H9 (cell line): ENCODE measurements around the gene S100A4. TPM values are rescaled to one million over a fixed set of nuclear protein-coding genes. Genes with fewer than 3 reads are reported as not detected.

Source experiments
- DNase-seq: peaks from one replicate; pipeline ENCODE4 v3.0.0-alpha.2; 2017
- H2AFZ ChIP-seq: one replicate; pipeline ENCODE4 v1.6.1; 2013; ENCODE audit warnings: mild to moderate bottlenecking, low read length, control low read depth, moderate library complexity
- H2AK5ac ChIP-seq: 2 replicates; pipeline ENCODE4 v1.6.1; 2013; ENCODE audit warnings: low read length, control low read depth, mixed read lengths; ENCODE audit not compliant: insufficient read length
- H2BK120ac ChIP-seq: one replicate; pipeline ENCODE4 v1.6.1; 2013; ENCODE audit warnings: low read depth, mild to moderate bottlenecking, low read length, control low read depth, inconsistent platforms; ENCODE audit not compliant: poor library complexity, severe bottlenecking
- H2BK12ac ChIP-seq: 2 replicates; pipeline ENCODE4 v1.6.1; 2013; ENCODE audit warnings: low read length, control low read depth, mixed read lengths, low read depth; ENCODE audit not compliant: insufficient read length
- H2BK15ac ChIP-seq: 2 replicates; pipeline ENCODE4 v1.6.1; 2013; ENCODE audit warnings: low read depth, low read length, control low read depth
- H2BK20ac ChIP-seq: one replicate; pipeline ENCODE4 v1.6.1; 2013; ENCODE audit warnings: low read depth, mild to moderate bottlenecking, low read length, control low read depth, inconsistent platforms; ENCODE audit not compliant: poor library complexity, severe bottlenecking
- H2BK5ac ChIP-seq: 2 replicates; pipeline ENCODE4 v1.6.1; 2013; ENCODE audit warnings: low read length, control low read depth, mixed read lengths; ENCODE audit not compliant: insufficient read length
- H3K14ac ChIP-seq: 2 replicates; pipeline ENCODE4 v1.6.1; 2013; ENCODE audit warnings: low read length, control low read depth; ENCODE audit not compliant: insufficient read depth
- H3K18ac ChIP-seq: 2 replicates; pipeline ENCODE4 v1.6.1; 2013; ENCODE audit warnings: low read depth, mild to moderate bottlenecking, mixed read lengths, low read length, control low read depth; ENCODE audit not compliant: insufficient read length
- H3K23ac ChIP-seq: 2 replicates; pipeline ENCODE4 v1.6.1; 2013; ENCODE audit warnings: low read length, control low read depth, mixed read lengths, low read depth; ENCODE audit not compliant: insufficient read length
- H3K23me2 ChIP-seq: 2 replicates; pipeline ENCODE4 v1.6.1; 2013; ENCODE audit warnings: low read depth, mild to moderate bottlenecking, mixed read lengths, low read length, control low read depth; ENCODE audit not compliant: insufficient read length, poor library complexity, severe bottlenecking
- H3K27ac ChIP-seq: 2 replicates; pipeline ENCODE4 v1.5.1; 2013; ENCODE audit warnings: low read length, control low read depth, mixed read lengths, low read depth; ENCODE audit not compliant: insufficient read length
- H3K27me3 ChIP-seq: 2 replicates; pipeline ENCODE4 v1.6.1; 2013; ENCODE audit warnings: low read length, control low read depth, inconsistent platforms; ENCODE audit not compliant: insufficient read depth
- H3K4ac ChIP-seq: 2 replicates; pipeline ENCODE4 v1.6.1; 2013; ENCODE audit warnings: low read depth, mild to moderate bottlenecking, control low read depth, inconsistent platforms, low read length, moderate library complexity
- H3K4me1 ChIP-seq: 2 replicates; pipeline ENCODE4 v1.6.1; 2013; ENCODE audit warnings: low read length, control low read depth, inconsistent platforms; ENCODE audit not compliant: insufficient read depth
- H3K4me2 ChIP-seq: 2 replicates; pipeline ENCODE4 v1.6.1; 2013; ENCODE audit warnings: low read length, control low read depth, mixed read lengths; ENCODE audit not compliant: insufficient read length, insufficient read depth
- H3K56ac ChIP-seq: 2 replicates; pipeline ENCODE4 v1.6.1; 2013; ENCODE audit warnings: low read depth, mild to moderate bottlenecking, mixed read lengths, low read length, control low read depth; ENCODE audit not compliant: insufficient read length
- H3K79me1 ChIP-seq: 2 replicates; pipeline ENCODE4 v1.6.1; 2013; ENCODE audit warnings: low read depth, mild to moderate bottlenecking, moderate library complexity, low read length, control low read depth, inconsistent platforms; ENCODE audit not compliant: insufficient read depth, poor library complexity, severe bottlenecking
- H3K79me2 ChIP-seq: 2 replicates; pipeline ENCODE4 v1.6.1; 2013; ENCODE audit warnings: low read length, control low read depth, inconsistent platforms; ENCODE audit not compliant: insufficient read depth
- H3K9ac ChIP-seq: 2 replicates; pipeline ENCODE4 v1.6.1; 2013; ENCODE audit warnings: low read length, control low read depth, mixed read lengths; ENCODE audit not compliant: insufficient read length; ENCODE audit errors: extremely low read depth
- H3K9me3 ChIP-seq: one replicate; pipeline ENCODE4 v1.6.1; 2013; ENCODE audit warnings: low read depth, low read length, inconsistent platforms; ENCODE audit not compliant: control insufficient read depth
- H3T11ph ChIP-seq: one replicate; pipeline ENCODE4 v1.6.1; 2013; ENCODE audit warnings: mild to moderate bottlenecking, low read length, control low read depth, inconsistent platforms
- H4K20me1 ChIP-seq: one replicate; pipeline ENCODE4 v1.6.1; 2013; ENCODE audit not compliant: control insufficient read depth, insufficient read length, insufficient read depth
- H4K5ac ChIP-seq: 2 replicates; pipeline ENCODE4 v1.6.1; 2013; ENCODE audit warnings: low read depth, mild to moderate bottlenecking, mixed read lengths, low read length, control low read depth; ENCODE audit not compliant: insufficient read length
- H4K8ac ChIP-seq: replicated peaks from 2 replicates; pipeline ENCODE4 v1.6.1; 2013; ENCODE audit warnings: low read length, control low read depth, mixed read lengths, low read depth; ENCODE audit not compliant: insufficient read length
- H4K91ac ChIP-seq: 2 replicates; pipeline ENCODE4 v1.6.1; 2013; ENCODE audit warnings: low read depth, mild to moderate bottlenecking, moderate library complexity, mixed read lengths, low read length, control low read depth; ENCODE audit not compliant: insufficient read length
- H3K27ac Mint-ChIP-seq, 3 experiments: 2 replicates in 2 of 3; 3 replicates in 1 of 3; pipeline ENCODE4 v1.8.0; 2020 to 2021; ENCODE audit warnings: mixed read lengths in 3 of 3, mild to moderate bottlenecking in 1 of 3, moderate library complexity in 1 of 3
- H3K27me3 Mint-ChIP-seq: 2 replicates; pipeline ENCODE4 v1.8.0; 2021; ENCODE audit warnings: low read depth, mild to moderate bottlenecking, moderate library complexity, mixed read lengths
- H3K36me3 Mint-ChIP-seq, 3 experiments: 2 replicates in 2 of 3; 3 replicates in 1 of 3; pipeline ENCODE4 v1.8.0; 2020 to 2021; ENCODE audit warnings: low read depth in 3 of 3, mixed read lengths in 3 of 3; ENCODE audit not compliant: insufficient read depth in 1 of 3
- H3K4me1 Mint-ChIP-seq, 2 experiments: 2 replicates each; pipeline ENCODE4 v1.8.0; 2020; ENCODE audit warnings: mixed read lengths in 2 of 2
- H3K4me3 Mint-ChIP-seq, 2 experiments: 2 replicates in 1 of 2; 3 replicates in 1 of 2; pipeline ENCODE4 v1.8.0; 2020 to 2021; ENCODE audit warnings: mild to moderate bottlenecking in 2 of 2, mixed read lengths in 2 of 2, moderate library complexity in 1 of 2
- H3K9me3 Mint-ChIP-seq, 2 experiments: 2 replicates in 1 of 2; 3 replicates in 1 of 2; pipeline ENCODE4 v1.8.0; 2020; ENCODE audit warnings: mild to moderate bottlenecking in 2 of 2, mixed read lengths in 2 of 2, moderate library complexity in 1 of 2
- CTCF ChIP-seq: fragments of 200-600 bp; sonication (generic); conservative IDR thresholded peaks from 3 replicates; pipeline ENCODE4 v1.8.0; 2021; ENCODE audit warnings: antibody characterized with exemption, mild to moderate bottlenecking
- WGBS: extraction: QIAGEN DNeasy Blood & Tissue Kit; methylation state at CpG from one replicate; pipeline ENCODE4 v1.1.7; 2013; ENCODE audit warnings: missing lambda C conversion rate, low lambda C conversion rate, mixed read lengths; ENCODE audit not compliant: insufficient read length; ENCODE audit errors: extremely low coverage; 5-methylcytosine and 5-hydroxymethylcytosine counted together
- total RNA-seq: library from RNA; stranded (reverse); gene quantifications from 2 replicates; pipeline ENCODE4 v1.2.1, GENCODE V29; 2021

S100A4 gene
- total RNA-seq, 1 experiment from 2014 or later: 9.0 TPM

DNA sequence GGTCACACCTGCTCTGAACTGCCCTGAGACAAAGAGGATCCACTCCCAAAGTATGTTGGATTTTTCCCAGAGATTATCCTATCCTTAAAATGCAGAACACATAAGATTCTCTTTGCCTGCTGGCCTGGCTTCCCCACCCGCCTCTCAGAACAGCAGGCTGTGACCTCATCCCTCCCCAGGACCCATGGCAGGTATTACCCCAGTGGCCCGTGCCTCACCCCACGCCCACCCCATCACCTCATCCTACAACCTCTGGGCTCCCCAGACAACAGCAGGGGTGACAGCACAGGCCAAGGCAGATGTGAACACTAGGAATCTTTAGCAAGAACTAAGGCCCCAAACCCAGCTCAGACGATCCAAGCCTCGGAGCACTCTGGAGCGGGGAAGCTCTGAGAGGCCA, 50.1 kb downstream of the S100A4 start:
- H3K4ac ChIP-seq: no peak overlapping the region
- no peak overlapping the region for H3K27ac ChIP-seq
- H3K27me3 Mint-ChIP-seq: peaks cover 3% of the 10 kb centered on the region
- peaks cover 11 to 20% of the 10 kb centered on the region in 2 experiments for H3K4me1 Mint-ChIP-seq
- H4K5ac ChIP-seq: no peak overlapping the region
- H3K23ac ChIP-seq: no peak overlapping the region
- H4K8ac ChIP-seq: no peak overlapping the region
- H2AFZ ChIP-seq: no peak overlapping the region
- H3K56ac ChIP-seq: no peak overlapping the region
- H3K79me2 ChIP-seq: no peaks in the 10 kb centered on the region
- H2BK15ac ChIP-seq: no peak overlapping the region
- H3K27me3 ChIP-seq: no peaks in the 10 kb centered on the region
- no peak overlapping the region for H2BK12ac ChIP-seq
- H3T11ph ChIP-seq: no peak overlapping the region
- H2BK20ac ChIP-seq: no peak overlapping the region
- no peak overlapping the region for H3K18ac ChIP-seq
- no peak overlapping the region for H2AK5ac ChIP-seq
- H3K14ac ChIP-seq: no peak overlapping the region
- peak overlapping the region; percentile 56 to 88 (median 81); a peak in 4 of 7 replicates for H3K27ac Mint-ChIP-seq
- H3K4me2 ChIP-seq: no peak overlapping the region
- no peaks in the 10 kb centered on the region for H4K20me1 ChIP-seq
- WGBS: no CpG with 5 or more reads among the region's 6 CpGs
- H4K91ac ChIP-seq: no peak overlapping the region
- H3K9me3 Mint-ChIP-seq: no peaks in the 10 kb centered on the region; a peak in 1 of 5 replicates
- no peaks in the 10 kb centered on the region for H3K23me2 ChIP-seq
- H3K9me3 ChIP-seq: no peaks in the 10 kb centered on the region
- H3K4me3 Mint-ChIP-seq: no peak overlapping the region
- no peak overlapping the region for H3K9ac ChIP-seq
- TF ChIP-seq CTCF: no peak
- H3K79me1 ChIP-seq: no peaks in the 10 kb centered on the region
- H3K4me1 ChIP-seq: no peaks in the 10 kb centered on the region; the same call in 1 of the 2 replicates
- no peaks in the 10 kb centered on the region for H3K36me3 Mint-ChIP-seq
- H2BK5ac ChIP-seq: no peak overlapping the region
- no peak overlapping the region for H2BK120ac ChIP-seq
- DNase-seq: no peak
